SK-N-SH (cell line): ENCODE measurements around the gene CPA1.

Source experiments
- EP300 ChIP-seq, 2 experiments: IDR thresholded peaks; 2 replicates each; pipeline versions ENCODE4 v1.4.0 to v1.6.1; 2012; ENCODE audit warnings: borderline replicate concordance in 1 of 2, low read depth in 1 of 2, low read length in 1 of 2
- JUND ChIP-seq: IDR thresholded peaks from 2 replicates; pipeline ENCODE4 v1.4.0; 2012
- MXI1 ChIP-seq: IDR thresholded peaks from 2 replicates; pipeline ENCODE4 v1.6.1; 2012; ENCODE audit warnings: mild to moderate bottlenecking, low read depth, low read length, improper control_type of control experiment
- NFIC ChIP-seq: IDR thresholded peaks from 2 replicates; pipeline ENCODE4 v1.4.0; 2012; ENCODE audit warnings: borderline replicate concordance
- TAF1 ChIP-seq: IDR thresholded peaks from 2 replicates; pipeline ENCODE4 v1.6.1; 2012; ENCODE audit warnings: low read depth, mild to moderate bottlenecking, low read length, moderate library complexity, borderline replicate concordance
- YY1 ChIP-seq: IDR thresholded peaks from 2 replicates; pipeline ENCODE4 v1.4.0; 2012; ENCODE audit warnings: low read depth, mild to moderate bottlenecking
- TF ChIP-seq, protein P1 (sequence below): fragments of 200-600 bp; sonication (generic); IDR thresholded peaks from 2 replicates; pipeline ENCODE4 v1.6.1; 2017; ENCODE audit warnings: antibody characterized with exemption, mild to moderate bottlenecking, moderate library complexity
- TF ChIP-seq, protein P2 (sequence below): IDR thresholded peaks from 2 replicates; pipeline ENCODE4 v1.4.0; 2012; ENCODE audit warnings: low read depth, borderline replicate concordance

DNA sequence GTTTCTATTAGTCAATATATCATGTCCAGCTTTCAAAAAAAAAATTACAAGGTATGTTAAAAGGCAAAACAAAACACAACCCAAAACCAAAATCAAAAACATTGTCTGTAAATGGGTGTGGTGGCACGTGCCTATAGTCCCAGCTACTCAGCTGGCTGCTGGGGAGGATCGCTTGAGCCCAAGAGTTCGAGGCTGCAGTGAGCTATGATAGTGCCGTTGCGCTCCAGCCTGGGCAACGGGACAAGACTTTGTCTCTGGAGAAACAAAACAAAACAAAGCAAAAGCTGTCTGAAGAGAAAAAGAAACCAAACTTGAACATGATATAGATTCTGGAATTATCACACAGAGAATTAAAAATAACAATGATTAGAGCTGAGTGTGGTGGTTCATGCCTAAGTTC lies 46.0 kb upstream of the CPA1 start:
- TF ChIP-seq, protein P1, sequence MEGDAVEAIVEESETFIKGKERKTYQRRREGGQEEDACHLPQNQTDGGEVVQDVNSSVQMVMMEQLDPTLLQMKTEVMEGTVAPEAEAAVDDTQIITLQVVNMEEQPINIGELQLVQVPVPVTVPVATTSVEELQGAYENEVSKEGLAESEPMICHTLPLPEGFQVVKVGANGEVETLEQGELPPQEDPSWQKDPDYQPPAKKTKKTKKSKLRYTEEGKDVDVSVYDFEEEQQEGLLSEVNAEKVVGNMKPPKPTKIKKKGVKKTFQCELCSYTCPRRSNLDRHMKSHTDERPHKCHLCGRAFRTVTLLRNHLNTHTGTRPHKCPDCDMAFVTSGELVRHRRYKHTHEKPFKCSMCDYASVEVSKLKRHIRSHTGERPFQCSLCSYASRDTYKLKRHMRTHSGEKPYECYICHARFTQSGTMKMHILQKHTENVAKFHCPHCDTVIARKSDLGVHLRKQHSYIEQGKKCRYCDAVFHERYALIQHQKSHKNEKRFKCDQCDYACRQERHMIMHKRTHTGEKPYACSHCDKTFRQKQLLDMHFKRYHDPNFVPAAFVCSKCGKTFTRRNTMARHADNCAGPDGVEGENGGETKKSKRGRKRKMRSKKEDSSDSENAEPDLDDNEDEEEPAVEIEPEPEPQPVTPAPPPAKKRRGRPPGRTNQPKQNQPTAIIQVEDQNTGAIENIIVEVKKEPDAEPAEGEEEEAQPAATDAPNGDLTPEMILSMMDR, result no peak
- TF ChIP-seq MXI1, result no peak
- TF ChIP-seq, protein P2, sequence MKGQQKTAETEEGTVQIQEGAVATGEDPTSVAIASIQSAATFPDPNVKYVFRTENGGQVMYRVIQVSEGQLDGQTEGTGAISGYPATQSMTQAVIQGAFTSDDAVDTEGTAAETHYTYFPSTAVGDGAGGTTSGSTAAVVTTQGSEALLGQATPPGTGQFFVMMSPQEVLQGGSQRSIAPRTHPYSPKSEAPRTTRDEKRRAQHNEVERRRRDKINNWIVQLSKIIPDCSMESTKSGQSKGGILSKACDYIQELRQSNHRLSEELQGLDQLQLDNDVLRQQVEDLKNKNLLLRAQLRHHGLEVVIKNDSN, result no peak
- TF ChIP-seq NFIC, result no peak
- TF ChIP-seq YY1, result no peak
- TF ChIP-seq TAF1, result no peak
- TF ChIP-seq JUND, result no peak
- TF ChIP-seq EP300 (IDR thresholded peaks at IDR 0.05; ENCODE audit: borderline replicate concordance in 1 of 2, low read depth in 1 of 2, low read length in 1 of 2), result no peak
